GM10266 (cell line): Measurements from ENCODE around the gene ZDHHC13.

Source experiments
- DNase-seq: peaks from one replicate; pipeline ENCODE4 v3.0.0; 2012; ENCODE audit errors: extremely low spot score
- TF ChIP-seq, protein P1 (sequence below): IDR thresholded peaks from 2 replicates; pipeline ENCODE4 v1.5.1; 2012; ENCODE audit warnings: mild to moderate bottlenecking, low read depth; ENCODE audit not compliant: control insufficient read depth, insufficient read depth; ENCODE audit errors: missing control alignments

ZDHHC13 gene

DNA sequence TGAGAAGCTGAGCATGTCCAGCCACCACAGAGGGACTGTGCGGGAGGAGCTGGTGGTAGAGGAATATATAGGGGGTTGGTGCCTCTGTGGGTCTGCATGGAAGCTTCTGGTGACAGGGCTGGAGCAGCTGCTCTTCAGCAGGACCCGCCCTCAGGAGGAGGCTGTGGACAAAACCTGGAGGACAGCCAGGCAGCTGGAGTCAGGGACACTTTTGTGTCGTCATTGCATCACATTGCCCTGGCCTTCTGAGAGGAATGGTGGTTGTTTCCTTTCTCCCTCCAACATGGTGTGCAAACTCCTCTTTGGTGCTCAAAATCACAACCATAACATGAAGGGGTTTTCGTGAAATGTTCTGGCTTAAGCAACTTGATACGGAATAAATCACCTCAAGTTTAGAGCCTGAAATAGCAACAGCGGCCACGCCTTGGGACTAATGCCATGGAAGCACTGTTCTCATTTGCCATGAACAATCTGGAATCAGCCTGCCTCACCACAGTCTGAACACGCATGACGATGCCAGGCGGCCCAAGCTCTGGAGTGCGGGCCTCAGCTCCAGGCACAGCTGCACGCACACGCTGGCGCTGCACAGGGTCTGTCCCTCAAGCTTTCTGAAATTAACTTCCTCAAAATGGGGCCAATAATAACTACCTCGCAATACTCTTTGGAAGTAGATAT is 102.0 kb downstream of the ZDHHC13 start:
- TF ChIP-seq, protein P1, sequence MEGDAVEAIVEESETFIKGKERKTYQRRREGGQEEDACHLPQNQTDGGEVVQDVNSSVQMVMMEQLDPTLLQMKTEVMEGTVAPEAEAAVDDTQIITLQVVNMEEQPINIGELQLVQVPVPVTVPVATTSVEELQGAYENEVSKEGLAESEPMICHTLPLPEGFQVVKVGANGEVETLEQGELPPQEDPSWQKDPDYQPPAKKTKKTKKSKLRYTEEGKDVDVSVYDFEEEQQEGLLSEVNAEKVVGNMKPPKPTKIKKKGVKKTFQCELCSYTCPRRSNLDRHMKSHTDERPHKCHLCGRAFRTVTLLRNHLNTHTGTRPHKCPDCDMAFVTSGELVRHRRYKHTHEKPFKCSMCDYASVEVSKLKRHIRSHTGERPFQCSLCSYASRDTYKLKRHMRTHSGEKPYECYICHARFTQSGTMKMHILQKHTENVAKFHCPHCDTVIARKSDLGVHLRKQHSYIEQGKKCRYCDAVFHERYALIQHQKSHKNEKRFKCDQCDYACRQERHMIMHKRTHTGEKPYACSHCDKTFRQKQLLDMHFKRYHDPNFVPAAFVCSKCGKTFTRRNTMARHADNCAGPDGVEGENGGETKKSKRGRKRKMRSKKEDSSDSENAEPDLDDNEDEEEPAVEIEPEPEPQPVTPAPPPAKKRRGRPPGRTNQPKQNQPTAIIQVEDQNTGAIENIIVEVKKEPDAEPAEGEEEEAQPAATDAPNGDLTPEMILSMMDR, result no peak
- no peak for DNase-seq

DNA sequence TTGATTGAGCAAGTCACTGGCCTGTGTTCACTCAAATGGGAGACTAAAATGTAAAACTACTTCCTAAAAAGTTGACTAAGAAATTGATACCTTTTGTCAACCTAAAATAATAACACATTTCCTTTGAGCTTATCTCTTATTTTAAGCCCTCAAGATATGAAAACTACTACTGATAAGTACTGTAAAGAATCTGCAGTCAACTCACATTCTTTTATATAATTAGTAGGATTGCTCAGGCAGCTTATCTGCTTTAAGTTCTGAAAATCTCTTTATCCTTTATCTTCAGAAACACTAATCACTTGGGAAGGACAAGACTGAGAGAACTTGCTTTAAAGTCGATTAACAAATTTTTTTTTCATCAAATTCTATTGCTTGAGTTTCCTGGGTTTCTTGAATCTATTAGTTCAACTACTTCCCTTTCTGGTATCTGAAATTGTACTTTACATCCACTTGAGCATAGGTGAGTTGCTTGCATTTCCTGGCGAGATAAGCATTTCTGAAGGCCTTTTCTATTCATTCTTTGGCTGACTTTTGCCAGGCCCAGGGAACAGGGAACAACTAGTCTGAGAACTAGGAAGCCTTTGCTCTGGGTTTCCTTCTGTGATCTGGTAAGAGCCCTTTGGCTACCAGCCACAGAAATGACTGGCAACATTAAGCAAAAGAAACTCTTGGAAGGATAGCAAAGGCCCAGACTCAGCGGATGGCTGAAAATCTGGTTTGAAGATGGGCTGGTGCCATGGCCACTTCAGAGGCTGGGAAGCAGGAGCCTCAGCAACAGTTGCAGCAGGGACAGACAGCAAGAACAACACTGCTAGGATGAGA is 104.1 kb downstream of the ZDHHC13 start:
- no peak for DNase-seq
- TF ChIP-seq, protein P1, result no peak

DNA sequence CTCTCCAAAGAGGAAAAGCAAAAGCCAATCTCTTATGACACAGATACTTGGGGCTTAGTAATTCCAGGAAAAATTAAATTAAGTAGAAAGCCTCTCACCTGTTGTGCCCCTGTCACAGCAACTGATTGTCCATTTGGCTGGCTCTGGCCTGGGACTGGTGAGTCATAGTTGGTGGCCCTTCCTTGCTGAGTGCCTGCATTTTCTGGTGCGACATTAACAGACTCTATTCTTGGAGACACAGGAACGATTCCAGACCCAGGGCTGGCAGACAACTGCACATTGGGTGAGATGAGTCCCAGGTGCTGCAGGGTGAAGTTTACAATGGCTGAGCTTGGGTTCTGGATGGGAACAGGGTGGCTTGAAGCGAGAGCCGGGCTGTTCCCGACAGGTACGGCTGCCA is 108.2 kb downstream of the ZDHHC13 start:
- no peak for DNase-seq
- TF ChIP-seq, protein P1, result no peak

DNA sequence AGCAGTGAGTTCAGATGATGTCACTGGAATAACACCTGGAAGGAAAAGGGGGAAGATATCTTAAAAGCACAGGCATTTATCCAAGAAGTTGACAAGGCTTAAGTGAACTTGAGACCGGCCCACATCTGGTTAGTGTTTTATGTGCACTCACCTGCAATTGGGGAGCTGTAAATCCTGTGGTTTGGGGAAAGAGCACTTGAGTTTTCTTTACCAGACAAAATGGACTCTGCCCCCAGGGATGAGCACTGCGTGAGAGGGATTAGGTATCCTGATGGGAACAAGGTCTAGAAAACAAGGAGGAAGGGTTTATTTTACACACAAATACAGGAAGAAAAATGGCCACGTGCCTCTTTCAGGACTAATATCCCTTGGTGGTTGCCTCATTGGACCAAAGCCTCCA is 108.6 kb downstream of the ZDHHC13 start:
- TF ChIP-seq, protein P1, result no peak
- DNase-seq, result no peak
